GM12874 (cell line): ENCODE data around the gene PITPNM3.

Source experiments
- CTCF ChIP-seq: IDR thresholded peaks from 2 replicates; pipeline ENCODE4 v1.5.1; 2011; ENCODE audit warnings: low read depth, mild to moderate bottlenecking, control low read depth, low read length, moderate library complexity; ENCODE audit not compliant: insufficient read depth

Gene PITPNM3

GRCh38 chr17:6548578-6549330 is 7.6 kb downstream of the PITPNM3 start:
- TF ChIP-seq CTCF = no peak

- no peak for TF ChIP-seq CTCF
Measured at GRCh38 chr17:6548034-6548433, 8.3 kb downstream of the PITPNM3 start.

GRCh38 chr17:6547336-6547735 is 9.0 kb downstream of the PITPNM3 start:
- TF ChIP-seq CTCF = no peak

GRCh38 chr17:6546069-6546718 is 10.2 kb downstream of the PITPNM3 start:
- no peak for TF ChIP-seq CTCF

- no peak for TF ChIP-seq CTCF
Measured at GRCh38 chr17:6545291-6545690, 11.1 kb downstream of the PITPNM3 start.

- no peak for TF ChIP-seq CTCF
Measured at GRCh38 chr17:6544011-6544370, 12.4 kb downstream of the PITPNM3 start.

GRCh38 chr17:6543079-6544010 is 13.0 kb downstream of the PITPNM3 start:
- TF ChIP-seq CTCF = no peak
